ENCODE data around the gene CDH5.

GRCh38 chr16:66401610-66402009, 35.1 kb downstream of the CDH5 start:
- no peak for TF ChIP-seq POLR2A (IDR thresholded peaks at IDR 0.05)
- no peak for TF ChIP-seq CTCF (IDR thresholded peaks at IDR 0.05)
- TF ChIP-seq POLR2AphosphoS5 (IDR thresholded peaks at IDR 0.05): no peak
- no peak for TF ChIP-seq EP300 (IDR thresholded peaks at IDR 0.05)
